GM12878 (cell line): ENCODE data around the gene PARN.

Experiments used
- BCL11A ChIP-seq: IDR thresholded peaks from 2 replicates; pipeline ENCODE4 v1.6.1; 2011; ENCODE audit warnings: low read depth, low read length
- HDAC6 ChIP-seq: fragments of 200-600 bp; sonication (generic); IDR thresholded peaks from one replicate; pipeline ENCODE4 v1.8.0; 2017; ENCODE audit warnings: antibody characterized with exemption; ENCODE audit not compliant: unreplicated experiment
- POLR2AphosphoS5 ChIP-seq: IDR thresholded peaks from 2 replicates; pipeline ENCODE4 v1.6.1; 2011; ENCODE audit warnings: mild to moderate bottlenecking, low read length, inconsistent platforms

- no peak for TF ChIP-seq POLR2AphosphoS5
- no peak for TF ChIP-seq BCL11A
- TF ChIP-seq HDAC6 = no peak
Observed at GRCh38 chr16:14579266-14579665, 50.8 kb downstream of the PARN start.
